ENCODE results near the gene CMTM4. TPM values are rescaled to one million over a fixed set of nuclear protein-coding genes. Genes with fewer than 3 reads are reported as not detected.

The CMTM4 gene
- total and polyA plus RNA-seq, 2 experiments from 2014 or later = 14.1 to 77.0 TPM

GRCh38 chr16:66590322-66590721 is 106.2 kb downstream of the CMTM4 start:
- no peak for ATAC-seq
- Histone ChIP-seq H3K27ac (ENCODE audit: low read depth) (no peak overlapping the region), H3K4me1 (ENCODE audit: insufficient read depth) (peaks cover 3% of the 10 kb centered on the region; the same call in 1 of the 2 replicates), H3F3A (replicated peaks; ENCODE audit: low read depth) (no peaks in the 10 kb centered on the region), H3K4me3 (no peak overlapping the region), H3K36me3 (ENCODE audit: insufficient read depth) (no peaks in the 10 kb centered on the region), H3K9me2 (ENCODE audit: insufficient read depth) (no peaks in the 10 kb centered on the region), H3K4me2 (no peak overlapping the region), H3K79me2 (replicated peaks; ENCODE audit: insufficient read depth) (no peaks in the 10 kb centered on the region), H4K20me1 (replicated peaks; ENCODE audit: insufficient read depth) (no peaks in the 10 kb centered on the region), H3K27me3 (ENCODE audit: insufficient read depth) (no peaks in the 10 kb centered on the region), H2AFZ (no peak overlapping the region)
- no peak for DNase-seq (ENCODE audit: low spot score)
- H3K27me3 Mint-ChIP-seq (ENCODE audit: insufficient read depth, low read depth, poor library complexity) = peaks cover 13% of the 10 kb centered on the region
- TF ChIP-seq JUNB (IDR thresholded peaks at IDR 0.05; ENCODE audit: unreplicated experiment) (no peak), EZH2phosphoT487 (IDR thresholded peaks at IDR 0.05; ENCODE audit: unreplicated experiment) (no peak), CTCF (conservative IDR thresholded peaks at IDR 0.05; ENCODE audit: low read depth in 2 of 2) (no peak), EZH2 (IDR thresholded peaks at IDR 0.05; ENCODE audit: low read depth, unreplicated experiment) (no peak), ZNF114 (CRISPR knock-in tag; IDR thresholded peaks at IDR 0.05) (no peak), NANOG (IDR thresholded peaks at IDR 0.05; ENCODE audit: borderline replicate concordance) (no peak), REST (IDR thresholded peaks at IDR 0.05; ENCODE audit: unreplicated experiment) (no peak), ZNF331 (CRISPR knock-in tag; IDR thresholded peaks at IDR 0.05; ENCODE audit: low read depth) (no peak), ETS1 (IDR thresholded peaks at IDR 0.05) (no peak), STAT1 (IDR thresholded peaks at IDR 0.05; ENCODE audit: unreplicated experiment) (no peak), POLR2AphosphoS5 (IDR thresholded peaks at IDR 0.05; ENCODE audit: low read depth) (no peak), ZNF462 (CRISPR knock-in tag; IDR thresholded peaks at IDR 0.05) (no peak), CREB1 (CRISPR knock-in tag; IDR thresholded peaks at IDR 0.05; ENCODE audit: low read depth) (no peak)
- H3K4me1 Mint-ChIP-seq = peaks cover 26% of the 10 kb centered on the region
- no peak overlapping the region for H3K4me3 Mint-ChIP-seq
- H3K36me3 Mint-ChIP-seq (ENCODE audit: low read depth) = no peaks in the 10 kb centered on the region
- H3K27ac Mint-ChIP-seq = no peak overlapping the region
- H3K9me3 Mint-ChIP-seq = no peaks in the 10 kb centered on the region

Measured in GM23338 (cell line).